OCI-LY3 (cell line): ENCODE data around the gene ASRGL1.

Experiments used
- CTCF ChIP-seq: fragments of 200-600, 300-600 bp; sonication (generic); IDR thresholded peaks from 2 replicates; pipeline ENCODE4 v1.5.1; 2014; ENCODE audit warnings: antibody characterized with exemption, low read length, low read depth
- EZH2phosphoT487 ChIP-seq: fragments of 200-600 bp; shearing (Covaris generic); IDR thresholded peaks from 2 replicates; pipeline ENCODE4 v1.6.1; 2018; ENCODE audit warnings: antibody characterized with exemption, mixed run types, low read depth

GRCh38 chr11:62401811-62402210 is 64.6 kb downstream of the ASRGL1 start:
- no peak for TF ChIP-seq CTCF
- no peak for TF ChIP-seq EZH2phosphoT487
